Right cardiac atrium (tissue), 5 donors: ENCODE data around the gene DMWD. TPM values are rescaled to one million over a fixed set of nuclear protein-coding genes. Genes with fewer than 3 reads are reported as not detected.

Source experiments
- ATAC-seq, 2 donors: fragments of 200-7000 bp; cut with Tn5 transposase; one replicate each; pipeline versions ENCODE4 v1.8.0 to v1.9.1; 2020; ENCODE audit warnings: moderate library complexity in 2 of 2, mild to moderate bottlenecking in 1 of 2
- DNase-seq, 3 donors: peaks; one replicate each; pipeline ENCODE4 v3.0.0-alpha.2; 2020
- H3K27ac ChIP-seq: one replicate; pipeline ENCODE4 v1.5.1; 2013; ENCODE audit warnings: mild to moderate bottlenecking, low read length, control low read depth, moderate library complexity
- H3K27me3 ChIP-seq: one replicate; pipeline ENCODE4 v1.6.1; 2013; ENCODE audit not compliant: control insufficient read depth, insufficient read depth
- H3K4me1 ChIP-seq: one replicate; pipeline ENCODE4 v1.6.1; 2013; ENCODE audit warnings: low read length; ENCODE audit not compliant: control insufficient read depth, insufficient read depth
- H3K4me3 ChIP-seq: one replicate; pipeline ENCODE4 v1.5.1; 2013; ENCODE audit warnings: low read length, control low read depth
- H3K9me3 ChIP-seq: one replicate; pipeline ENCODE4 v1.6.1; 2013; ENCODE audit warnings: low read length; ENCODE audit not compliant: control insufficient read depth
- WGBS: extraction: QIAGEN DNeasy Blood & Tissue Kit; methylation state at CpG from one replicate; pipeline ENCODE4 v1.1.7; 2013; 5-methylcytosine and 5-hydroxymethylcytosine counted together
- intact Hi-C, 4 donors: fragments of 100-400 bp; cut with DNase I; formaldehyde crosslinking; loops; one replicate each; pipeline versions ENCODE4 v1.11.0 to v1.14.0; 2022 to 2023
- polyA plus RNA-seq: library from polyadenylated mRNA; stranded (reverse); fragments of 200-250 nt; gene quantifications from one replicate; pipeline ENCODE4 v1.2.3, GENCODE V29; 2013
- total RNA-seq, 4 donors: library from RNA; stranded (reverse); fragmentation: NEBNext Ultra II Directional; extraction: Animal tissue kit (Norgen Biotek cat#: 25700); gene quantifications; one replicate each; pipeline ENCODE4 v1.2.1, GENCODE V29; 2021
- donor health status: healthy with polysubstance abuse.
- donor health status: DM: no; HTN: yes; CAD: no.
- donor health status: DM: no; HTN: no; CAD: no.
- donor health status: DM: no; HTN: yes; CAD: no; lungs with severe emphysema.
- donor health status: DM: yes; HTN: yes; CAD: no.

Gene DMWD
- total and polyA plus RNA-seq, 5 donors, result 50.2 to 87.1 (median 72.2) TPM

DNA sequence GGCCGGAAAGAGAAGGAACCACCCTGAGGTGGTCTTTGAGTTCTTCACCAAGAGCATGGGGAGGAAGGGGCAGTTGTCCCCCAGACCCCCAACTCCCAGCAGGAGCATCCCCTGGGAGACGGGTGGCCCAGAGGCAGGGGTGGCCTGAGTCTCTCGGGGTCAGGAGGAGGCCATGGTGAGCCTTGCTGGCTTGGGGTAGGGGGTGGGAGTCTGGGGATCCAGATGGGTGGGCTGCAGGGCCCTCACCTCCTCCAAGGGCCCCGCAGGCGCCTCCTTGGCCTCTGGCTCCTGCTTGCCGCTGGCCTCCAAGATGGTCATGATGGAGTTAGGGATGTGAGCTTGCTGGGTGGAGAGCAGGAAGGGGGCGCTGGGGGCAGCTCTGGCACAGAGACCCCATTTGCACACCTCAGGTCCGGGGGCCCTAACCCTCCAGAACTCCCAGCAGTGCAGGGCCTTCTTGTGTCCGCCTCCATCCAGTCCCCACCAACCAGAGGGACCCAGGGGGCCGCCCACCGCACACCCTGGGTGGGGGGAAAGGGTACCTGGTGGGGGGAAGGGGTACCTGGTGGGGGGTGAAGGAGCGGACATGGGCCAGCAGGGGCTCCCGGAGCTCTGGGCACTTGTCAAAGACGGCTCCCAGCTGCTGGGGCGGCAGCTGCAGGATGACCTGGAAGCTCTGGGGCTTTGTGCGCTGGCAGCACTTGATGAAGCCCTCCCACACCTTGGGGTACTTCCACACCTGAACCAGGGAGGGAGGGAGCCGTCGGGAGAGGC, 23.8 kb upstream of the DMWD start:
- peak in 1 of 2 donors; percentile 10 for ATAC-seq
- WGBS, result 66% methylated on average over 18 of the region's 18 CpGs
- Histone ChIP-seq H3K4me1 (no peaks in the 10 kb centered on the region), H3K9me3 (no peaks in the 10 kb centered on the region), H3K27ac (no peak overlapping the region), H3K27me3 (no peaks in the 10 kb centered on the region), H3K4me3 (no peak overlapping the region)
- peak in 1 of 3 donors; percentile 56 for DNase-seq
- intact Hi-C loops, result no loop called here

DNA sequence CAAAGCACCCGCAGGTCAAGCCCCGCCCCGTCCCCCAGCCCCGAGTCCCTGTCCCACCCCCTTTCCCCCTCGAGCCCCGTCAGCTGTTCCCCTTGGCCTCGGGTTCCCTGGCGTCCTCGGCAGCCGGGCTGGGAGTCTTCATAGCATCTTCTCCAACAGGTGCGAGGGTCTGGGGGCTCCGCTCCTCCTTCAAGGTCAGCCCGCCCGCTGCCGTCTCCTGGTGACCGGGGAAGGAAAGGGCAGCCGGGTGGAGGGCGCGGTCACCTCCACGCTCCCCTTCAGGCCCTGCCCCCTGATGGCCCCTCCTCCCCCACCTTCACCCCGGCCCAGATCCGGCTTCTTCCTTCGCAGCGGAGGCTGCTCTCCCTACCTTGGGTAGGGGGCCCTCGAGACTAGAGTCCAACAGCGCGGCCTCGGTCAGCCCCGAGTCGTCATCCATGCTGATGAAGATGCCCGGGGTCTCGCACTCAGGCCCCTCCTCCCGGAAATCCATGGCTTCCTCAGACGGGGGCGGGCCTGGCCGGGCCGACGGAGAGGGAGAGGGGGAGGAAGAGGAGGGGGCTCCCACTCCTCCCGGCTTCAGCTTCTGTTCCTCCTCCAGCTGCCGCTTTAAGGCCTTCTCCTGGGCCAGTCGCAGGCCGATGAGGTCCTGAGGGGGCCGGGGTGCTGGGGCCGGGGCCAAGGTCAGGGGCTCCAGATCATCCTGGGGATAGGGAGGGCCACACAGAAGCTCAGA, 23.0 kb upstream of the DMWD start:
- H3K27ac ChIP-seq, result no peak overlapping the region
- H3K4me3 ChIP-seq, result peak overlapping the region; percentile 61
- no peaks in the 10 kb centered on the region for H3K4me1 ChIP-seq
- no peaks in the 10 kb centered on the region for H3K27me3 ChIP-seq
- DNase-seq, result peak; percentile 35 to 79 (median 69)
- ATAC-seq, result peak; percentile 12 to 26
- intact Hi-C loops, result no loop called here
- 7% methylated on average over 44 of the region's 44 CpGs for WGBS
- no peaks in the 10 kb centered on the region for H3K9me3 ChIP-seq

- no peak for DNase-seq
- no peak for ATAC-seq
- Histone ChIP-seq H3K27me3 (no peaks in the 10 kb centered on the region), H3K4me1 (no peaks in the 10 kb centered on the region), H3K9me3 (no peaks in the 10 kb centered on the region), H3K27ac (no peak within 1 kb of the TSS), H3K4me3 (peak within 1 kb of the TSS; percentile 61)
- intact Hi-C loops, result no loop called here
- 16% methylated on average over 40 of the region's 40 CpGs for WGBS
Measured at GRCh38 chr19:45814851-45815480, 22.3 kb upstream of the DMWD start, which contains the start of gene RSPH6A. Gene RSPH6A (minus strand): TSS chr19:45815308. CDS start chr19:45815176, 132 bp downstream.

GRCh38 chr19:45814166-45814780, 21.6 kb upstream of the DMWD start:
- 86% methylated on average over 12 of the region's 12 CpGs for WGBS
- Histone ChIP-seq H3K27ac (no peak overlapping the region), H3K4me1 (no peaks in the 10 kb centered on the region), H3K27me3 (no peaks in the 10 kb centered on the region), H3K4me3 (no peak overlapping the region), H3K9me3 (no peaks in the 10 kb centered on the region)
- ATAC-seq (no peak), DNase-seq (no peak)
- intact Hi-C loops, result no loop called here

- Histone ChIP-seq H3K27ac (no peak overlapping the region), H3K9me3 (no peaks in the 10 kb centered on the region), H3K4me1 (no peaks in the 10 kb centered on the region), H3K27me3 (no peaks in the 10 kb centered on the region), H3K4me3 (no peak overlapping the region)
- DNase-seq, result peak in 1 of 3 donors; percentile 20
- no peak for ATAC-seq
- 92% methylated on average over 6 of the region's 6 CpGs for WGBS
- intact Hi-C loops, result no loop called here
Measured at GRCh38 chr19:45812297-45812696, 19.7 kb upstream of the DMWD start.

- no peaks in the 10 kb centered on the region for H3K9me3 ChIP-seq
- no peak for ATAC-seq
- intact Hi-C loops, result no loop called here
- DNase-seq, result no peak
- WGBS, result 51% methylated on average over 7 of the region's 7 CpGs
- no peaks in the 10 kb centered on the region for H3K27me3 ChIP-seq
- H3K4me1 ChIP-seq, result no peaks in the 10 kb centered on the region
- no peak overlapping the region for H3K4me3 ChIP-seq
- H3K27ac ChIP-seq, result no peak overlapping the region
Measured at GRCh38 chr19:45809643-45810159, 17.1 kb upstream of the DMWD start.

- DNase-seq (no peak), ATAC-seq (no peak)
- H3K27ac ChIP-seq, result no peak overlapping the region
- H3K9me3 ChIP-seq, result no peaks in the 10 kb centered on the region
- H3K4me3 ChIP-seq, result no peak overlapping the region
- H3K4me1 ChIP-seq, result no peaks in the 10 kb centered on the region
- no peaks in the 10 kb centered on the region for H3K27me3 ChIP-seq
- intact Hi-C loops, result no loop called here
Measured at GRCh38 chr19:45805719-45806118, 13.1 kb upstream of the DMWD start.

GRCh38 chr19:45804959-45805230, 12.2 kb upstream of the DMWD start:
- intact Hi-C loops, result no loop called here
- ATAC-seq (no peak), DNase-seq (no peak)
- Histone ChIP-seq H3K4me3 (no peak overlapping the region), H3K27me3 (no peaks in the 10 kb centered on the region), H3K4me1 (no peaks in the 10 kb centered on the region), H3K27ac (no peak overlapping the region), H3K9me3 (no peaks in the 10 kb centered on the region)
- WGBS, result 89% methylated on average over 8 of the region's 8 CpGs

DNA sequence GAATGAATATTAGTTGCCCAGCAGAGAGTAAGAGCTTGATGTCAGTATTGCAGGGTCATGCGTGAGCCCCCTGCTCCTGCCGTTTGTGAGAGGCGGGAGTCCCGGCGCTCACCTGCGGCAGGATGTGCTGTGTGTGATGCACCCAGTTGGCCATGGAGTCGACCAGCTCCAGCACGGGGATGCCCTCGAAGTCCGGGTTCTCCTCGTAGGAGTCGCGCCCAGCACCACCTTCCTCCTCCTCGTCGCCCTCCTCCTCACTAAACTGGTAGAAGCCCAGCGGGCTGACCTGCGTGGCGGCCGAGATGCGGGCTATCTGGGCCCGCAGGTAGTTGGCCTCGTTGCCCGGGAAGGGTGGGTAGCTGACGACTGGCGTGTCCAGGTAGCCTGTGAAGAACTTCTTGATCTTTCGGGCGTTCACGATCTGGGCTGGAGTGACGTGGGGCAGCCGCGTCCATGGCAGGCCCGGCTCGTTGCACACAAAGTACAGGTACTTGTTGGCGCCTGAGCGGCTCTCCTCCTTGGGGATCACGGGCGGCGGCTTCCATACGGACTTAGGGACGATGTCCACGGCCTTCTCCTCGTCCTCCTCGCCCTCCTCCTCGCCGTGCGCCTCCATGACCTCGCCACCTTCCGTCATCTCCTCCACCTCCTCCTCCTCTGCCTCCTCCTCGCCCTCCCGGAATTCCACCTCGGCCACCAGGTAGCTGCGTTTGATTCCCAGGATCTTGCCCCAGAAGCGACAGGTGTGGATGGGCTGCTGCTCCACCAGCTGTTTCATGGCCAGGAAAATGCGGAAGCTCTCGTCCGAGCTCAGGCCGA, 11.7 kb upstream of the DMWD start:
- Histone ChIP-seq H3K4me1 (no peaks in the 10 kb centered on the region), H3K27ac (no peak overlapping the region), H3K9me3 (no peaks in the 10 kb centered on the region), H3K27me3 (no peaks in the 10 kb centered on the region), H3K4me3 (no peak overlapping the region)
- 88% methylated on average over 57 of the region's 57 CpGs for whole genome bisulfite sequencing
- no peak for ATAC-seq
- no peak for DNase-seq
- intact Hi-C loops, result no loop called here

- H3K9me3 ChIP-seq, result no peaks in the 10 kb centered on the region
- intact Hi-C loops, result no loop called here
- ATAC-seq (no peak), DNase-seq (no peak)
- H3K27ac ChIP-seq, result no peak overlapping the region
- no peaks in the 10 kb centered on the region for H3K27me3 ChIP-seq
- no peak overlapping the region for H3K4me3 ChIP-seq
- WGBS, result 79% methylated on average over 7 of the region's 7 CpGs
- H3K4me1 ChIP-seq, result no peaks in the 10 kb centered on the region
Measured at GRCh38 chr19:45801603-45802175, 9.0 kb upstream of the DMWD start.
